ENCODE data around the gene UBE2O. TPM values are rescaled to one million over a fixed set of nuclear protein-coding genes. Genes with fewer than 3 reads are reported as not detected.
A peak's percentile ranks its signal among the peaks of the same experiment; 100 is the strongest.

UBE2O gene
- total RNA-seq, 1 experiment from 2014 or later, result 52.6 TPM

DNA sequence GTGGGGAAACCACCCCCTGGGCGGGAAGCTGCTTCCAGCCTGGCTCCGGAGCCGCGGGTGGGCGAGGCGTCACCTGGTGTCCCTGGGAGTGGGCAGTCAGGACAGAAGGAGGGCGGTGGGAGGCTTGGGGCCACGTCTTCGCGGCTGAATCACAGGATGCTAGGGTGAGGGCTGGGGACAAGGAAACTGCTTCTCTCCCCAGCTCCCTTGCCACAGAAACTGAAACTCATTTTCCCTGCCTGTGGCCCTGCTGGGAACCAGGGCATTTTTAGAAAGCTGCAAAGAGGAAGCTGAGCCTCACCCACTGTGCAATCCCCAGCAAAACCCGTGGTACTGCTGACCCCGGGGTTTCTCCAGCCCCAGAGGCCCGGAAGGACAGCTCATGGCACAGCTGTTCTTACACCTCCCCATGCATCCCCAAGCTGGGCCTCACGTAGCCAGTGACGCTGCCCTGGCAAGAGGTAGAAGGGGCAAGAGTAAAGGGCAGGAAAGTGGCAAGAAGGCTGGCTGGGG is 40.1 kb upstream of the UBE2O start:
- no peak for TF ChIP-seq CTCF (conservative IDR thresholded peaks at IDR 0.05)
- no peak overlapping the region for H4K91ac ChIP-seq (ENCODE audit: insufficient read length, low read depth, low read length)
- H3K79me1 ChIP-seq (ENCODE audit: insufficient read depth, low read depth, low read length, poor library complexity, severe bottlenecking), result no peaks in the 10 kb centered on the region
- no peaks in the 10 kb centered on the region; the same call in 1 of the 2 replicates for H3K4me1 ChIP-seq (ENCODE audit: insufficient read depth, low read length)
- peak overlapping the region; percentile 78 for H3K14ac ChIP-seq (ENCODE audit: insufficient read depth, low read length)
- no peak overlapping the region for H2AK5ac ChIP-seq (ENCODE audit: insufficient read length, low read length)
- H2BK20ac ChIP-seq (ENCODE audit: low read depth, low read length, poor library complexity, severe bottlenecking), result no peak overlapping the region
- no peak overlapping the region for H3K56ac ChIP-seq (ENCODE audit: insufficient read length, low read depth, low read length)
- H3K4me1 Mint-ChIP-seq, result peaks cover 23 to 37% of the 10 kb centered on the region in 2 experiments
- peak overlapping the region in 1 of 3 experiments; percentile 89; a peak in 3 of 7 replicates for H3K27ac Mint-ChIP-seq
- H4K8ac ChIP-seq (replicated peaks; ENCODE audit: insufficient read length, low read depth, low read length), result no peak overlapping the region
- no peak overlapping the region for H3K18ac ChIP-seq (ENCODE audit: insufficient read length, low read depth, low read length)
- H3K27me3 Mint-ChIP-seq (ENCODE audit: low read depth), result no peaks in the 10 kb centered on the region; the same call in 1 of the 2 replicates
- no peaks in the 10 kb centered on the region for H3K27me3 ChIP-seq (ENCODE audit: insufficient read depth, low read length)
- no peak overlapping the region for H2BK15ac ChIP-seq (ENCODE audit: low read depth, low read length)
- no peak overlapping the region for H2BK12ac ChIP-seq (ENCODE audit: insufficient read length, low read depth, low read length)
- no CpG with 5 or more reads among the region's 15 CpGs for WGBS (ENCODE audit: extremely low coverage, insufficient read length, low lambda C conversion rate)
- H4K20me1 ChIP-seq (ENCODE audit: control insufficient read depth, insufficient read depth, insufficient read length), result no peaks in the 10 kb centered on the region
- no peak overlapping the region for H3K9ac ChIP-seq (ENCODE audit: extremely low read depth, insufficient read length, low read length)
- H3T11ph ChIP-seq (ENCODE audit: low read length), result no peak overlapping the region
- H2BK5ac ChIP-seq (ENCODE audit: insufficient read length, low read length), result no peak overlapping the region
- H3K23me2 ChIP-seq (ENCODE audit: insufficient read length, low read depth, low read length, poor library complexity, severe bottlenecking), result no peaks in the 10 kb centered on the region
- H4K5ac ChIP-seq (ENCODE audit: insufficient read length, low read depth, low read length), result no peak overlapping the region
- H2BK120ac ChIP-seq (ENCODE audit: low read depth, low read length, poor library complexity, severe bottlenecking), result no peak overlapping the region
- no peak for DNase-seq
- no peaks in the 10 kb centered on the region; a peak in 1 of 7 replicates for H3K36me3 Mint-ChIP-seq (ENCODE audit: insufficient read depth in 1 of 3, low read depth in 3 of 3)
- no peak overlapping the region for H3K27ac ChIP-seq (ENCODE audit: insufficient read length, low read depth, low read length)
- no peak overlapping the region for H2AFZ ChIP-seq (ENCODE audit: low read length)
- no peaks in the 10 kb centered on the region for H3K9me3 ChIP-seq (ENCODE audit: control insufficient read depth, low read depth, low read length)
- no peak overlapping the region for H3K4me2 ChIP-seq (ENCODE audit: insufficient read depth, insufficient read length, low read length)
- no peak overlapping the region; a peak in 1 of 5 replicates for H3K4me3 Mint-ChIP-seq
- H3K4ac ChIP-seq (ENCODE audit: low read depth, low read length), result no peak overlapping the region
- H3K23ac ChIP-seq (ENCODE audit: insufficient read length, low read depth, low read length), result no peak overlapping the region
- no peaks in the 10 kb centered on the region for H3K79me2 ChIP-seq (ENCODE audit: insufficient read depth, low read length)
- H3K9me3 Mint-ChIP-seq, result no peaks in the 10 kb centered on the region
